Measurements from ENCODE around the gene AGAP3.

Gene AGAP3

GRCh38 chr7:151091431-151091830, 5.2 kb downstream of the AGAP3 start:
- no peak for DNase-seq (ENCODE audit: low spot score)
- Histone ChIP-seq H3K4me1 (ENCODE audit: insufficient read depth, poor library complexity, severe bottlenecking) (peaks cover 3% of the 10 kb centered on the region), H3K27me3 (ENCODE audit: insufficient read depth, poor library complexity, severe bottlenecking) (no peaks in the 10 kb centered on the region), H3K36me3 (ENCODE audit: low read depth) (peaks cover 34% of the 10 kb centered on the region), H3K4me3 (ENCODE audit: severe bottlenecking) (no peak overlapping the region), H3K27ac (ENCODE audit: poor library complexity, severe bottlenecking) (no peak overlapping the region), H3K9me3 (ENCODE audit: severe bottlenecking) (no peaks in the 10 kb centered on the region)
- ATAC-seq (ENCODE audit: low read depth): no peak
- peak; percentile 26 for TF ChIP-seq CTCF (IDR thresholded peaks at IDR 0.05; ENCODE audit: poor library complexity, severe bottlenecking)

GRCh38 chr7:151091988-151092387, 5.7 kb downstream of the AGAP3 start:
- DNase-seq (ENCODE audit: low spot score): no peak
- TF ChIP-seq CTCF (IDR thresholded peaks at IDR 0.05; ENCODE audit: poor library complexity, severe bottlenecking): no peak
- H3K4me3 ChIP-seq (ENCODE audit: severe bottlenecking): no peak overlapping the region

GRCh38 chr7:151093748-151094147, 7.5 kb downstream of the AGAP3 start:
- DNase-seq (ENCODE audit: low spot score): peak; percentile 51
- ATAC-seq (ENCODE audit: low read depth): no peak
- Histone ChIP-seq H3K27me3 (ENCODE audit: insufficient read depth, poor library complexity, severe bottlenecking) (no peaks in the 10 kb centered on the region), H3K27ac (ENCODE audit: poor library complexity, severe bottlenecking) (no peak overlapping the region), H3K4me1 (ENCODE audit: insufficient read depth, poor library complexity, severe bottlenecking) (no peaks in the 10 kb centered on the region), H3K9me3 (ENCODE audit: severe bottlenecking) (no peaks in the 10 kb centered on the region), H3K36me3 (ENCODE audit: low read depth) (peaks cover 39% of the 10 kb centered on the region), H3K4me3 (ENCODE audit: severe bottlenecking) (no peak overlapping the region)
- TF ChIP-seq CTCF (IDR thresholded peaks at IDR 0.05; ENCODE audit: poor library complexity, severe bottlenecking): no peak

More at GRCh38 chr7:151091988-151092387, 5.7 kb downstream of the AGAP3 start:
- ATAC-seq (ENCODE audit: low read depth): no peak
- H3K27ac ChIP-seq (ENCODE audit: poor library complexity, severe bottlenecking): no peak overlapping the region
- peaks cover 3% of the 10 kb centered on the region for H3K4me1 ChIP-seq (ENCODE audit: insufficient read depth, poor library complexity, severe bottlenecking)
- H3K27me3 ChIP-seq (ENCODE audit: insufficient read depth, poor library complexity, severe bottlenecking): no peaks in the 10 kb centered on the region
- no peaks in the 10 kb centered on the region for H3K9me3 ChIP-seq (ENCODE audit: severe bottlenecking)
- H3K36me3 ChIP-seq (ENCODE audit: low read depth): peaks cover 34% of the 10 kb centered on the region

GRCh38 chr7:151094675-151095074, 8.4 kb downstream of the AGAP3 start:
- no peaks in the 10 kb centered on the region for H3K27me3 ChIP-seq (ENCODE audit: insufficient read depth, poor library complexity, severe bottlenecking)
- H3K36me3 ChIP-seq (ENCODE audit: low read depth): peaks cover 39% of the 10 kb centered on the region
- no peaks in the 10 kb centered on the region for H3K4me1 ChIP-seq (ENCODE audit: insufficient read depth, poor library complexity, severe bottlenecking)
- no peaks in the 10 kb centered on the region for H3K9me3 ChIP-seq (ENCODE audit: severe bottlenecking)
- ATAC-seq (ENCODE audit: low read depth) (no peak), DNase-seq (ENCODE audit: low spot score) (no peak)
- no peak for TF ChIP-seq CTCF (IDR thresholded peaks at IDR 0.05; ENCODE audit: poor library complexity, severe bottlenecking)
- H3K4me3 ChIP-seq (ENCODE audit: severe bottlenecking): no peak overlapping the region
- H3K27ac ChIP-seq (ENCODE audit: poor library complexity, severe bottlenecking): no peak overlapping the region

- H3K4me1 ChIP-seq (ENCODE audit: insufficient read depth, poor library complexity, severe bottlenecking): no peaks in the 10 kb centered on the region
- ATAC-seq (ENCODE audit: low read depth) (0 out of 3 replicates have a peak, but pooled peaks have one; percentile 12), DNase-seq (ENCODE audit: low spot score) (no peak)
- H3K9me3 ChIP-seq (ENCODE audit: severe bottlenecking): no peaks in the 10 kb centered on the region
- H3K27ac ChIP-seq (ENCODE audit: poor library complexity, severe bottlenecking): no peak overlapping the region
- H3K27me3 ChIP-seq (ENCODE audit: insufficient read depth, poor library complexity, severe bottlenecking): no peaks in the 10 kb centered on the region
- H3K36me3 ChIP-seq (ENCODE audit: low read depth): peaks cover 39% of the 10 kb centered on the region
- no peak overlapping the region for H3K4me3 ChIP-seq (ENCODE audit: severe bottlenecking)
- no peak for TF ChIP-seq CTCF (IDR thresholded peaks at IDR 0.05; ENCODE audit: poor library complexity, severe bottlenecking)
These were observed 9.0 kb downstream of the AGAP3 start for GRCh38 chr7:151095123-151095797.

Data from RWPE2 (cell line).